ENCODE data around the gene BCL11A. TPM values are rescaled to one million over a fixed set of nuclear protein-coding genes. Genes with fewer than 3 reads are reported as not detected.

BCL11A gene
- total RNA-seq, 1 donor from 2014 or later: 13.4 TPM

DNA sequence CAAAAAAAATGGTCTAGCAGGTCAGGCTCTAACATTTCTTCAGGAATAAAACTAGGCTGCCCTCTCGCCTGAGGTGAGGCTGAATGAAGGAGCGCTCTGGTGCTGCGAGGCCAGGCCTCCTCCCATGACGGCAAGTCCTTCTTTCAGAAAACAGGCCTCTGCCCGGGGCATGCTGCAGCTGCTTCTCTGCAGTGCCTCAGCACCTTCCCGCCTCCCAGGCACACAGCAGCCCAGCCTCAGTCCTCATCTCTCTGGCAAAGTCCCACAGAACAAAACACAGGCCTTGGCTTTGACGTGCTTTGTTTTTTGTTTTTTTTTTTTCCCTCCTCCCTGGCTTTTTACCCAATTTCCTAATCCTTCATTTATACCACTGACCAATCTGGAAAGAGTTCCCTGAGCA lies 74.8 kb downstream of the BCL11A start:
- no peaks in the 10 kb centered on the region for H3K9me3 Mint-ChIP-seq (ENCODE audit: low read depth)
- no peaks in the 10 kb centered on the region for H3K36me3 Mint-ChIP-seq (ENCODE audit: low read depth)
- no peaks in the 10 kb centered on the region for H3K27me3 Mint-ChIP-seq (ENCODE audit: low read depth)
- no peak for DNase-seq (ENCODE audit: low spot score)
- no peak overlapping the region for H3K27ac Mint-ChIP-seq (ENCODE audit: unreplicated experiment)
- TF ChIP-seq, protein P1, sequence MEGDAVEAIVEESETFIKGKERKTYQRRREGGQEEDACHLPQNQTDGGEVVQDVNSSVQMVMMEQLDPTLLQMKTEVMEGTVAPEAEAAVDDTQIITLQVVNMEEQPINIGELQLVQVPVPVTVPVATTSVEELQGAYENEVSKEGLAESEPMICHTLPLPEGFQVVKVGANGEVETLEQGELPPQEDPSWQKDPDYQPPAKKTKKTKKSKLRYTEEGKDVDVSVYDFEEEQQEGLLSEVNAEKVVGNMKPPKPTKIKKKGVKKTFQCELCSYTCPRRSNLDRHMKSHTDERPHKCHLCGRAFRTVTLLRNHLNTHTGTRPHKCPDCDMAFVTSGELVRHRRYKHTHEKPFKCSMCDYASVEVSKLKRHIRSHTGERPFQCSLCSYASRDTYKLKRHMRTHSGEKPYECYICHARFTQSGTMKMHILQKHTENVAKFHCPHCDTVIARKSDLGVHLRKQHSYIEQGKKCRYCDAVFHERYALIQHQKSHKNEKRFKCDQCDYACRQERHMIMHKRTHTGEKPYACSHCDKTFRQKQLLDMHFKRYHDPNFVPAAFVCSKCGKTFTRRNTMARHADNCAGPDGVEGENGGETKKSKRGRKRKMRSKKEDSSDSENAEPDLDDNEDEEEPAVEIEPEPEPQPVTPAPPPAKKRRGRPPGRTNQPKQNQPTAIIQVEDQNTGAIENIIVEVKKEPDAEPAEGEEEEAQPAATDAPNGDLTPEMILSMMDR (IDR thresholded peaks at IDR 0.05): no peak
- H3K4me1 Mint-ChIP-seq (ENCODE audit: low read depth): peaks cover 41% of the 10 kb centered on the region
- H3K4me3 Mint-ChIP-seq (ENCODE audit: unreplicated experiment): no peak overlapping the region

DNA sequence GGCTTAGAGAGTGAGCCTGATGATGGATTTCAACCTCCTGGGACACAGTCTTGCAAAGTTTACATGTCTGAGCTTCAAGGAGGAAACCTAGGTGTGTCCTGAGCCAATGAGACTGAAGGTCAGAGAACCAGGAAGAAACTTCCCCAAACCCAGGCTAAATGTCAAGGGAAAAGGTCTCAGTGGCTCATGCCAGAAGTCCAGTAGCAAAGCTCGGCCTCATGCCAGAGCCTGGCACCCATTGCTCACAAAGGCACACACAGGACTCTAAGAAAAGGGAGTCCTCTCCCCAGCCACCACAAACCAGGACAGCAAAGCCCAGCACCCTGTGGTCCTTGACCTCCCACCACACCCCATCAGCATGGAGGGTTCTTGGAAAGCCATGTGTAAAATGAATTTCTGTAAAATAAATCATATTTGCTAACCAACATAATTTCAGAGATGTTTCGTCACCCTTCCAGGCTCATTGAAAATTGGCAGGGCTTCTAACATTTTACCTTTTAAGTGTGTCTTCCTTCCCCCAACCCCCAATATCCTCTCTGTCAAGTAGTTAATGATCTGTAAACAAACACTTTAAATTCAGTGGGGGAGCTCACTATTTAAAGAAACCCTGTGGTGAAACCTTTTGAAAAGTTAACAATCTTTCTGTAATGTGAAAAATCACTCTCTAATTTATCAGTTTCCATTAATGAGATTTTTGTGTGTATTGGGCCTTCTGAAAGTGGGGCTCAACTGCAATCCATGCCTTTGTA lies 77.1 kb downstream of the BCL11A start:
- peaks cover 18% of the 10 kb centered on the region for H3K4me1 Mint-ChIP-seq (ENCODE audit: low read depth)
- DNase-seq (ENCODE audit: low spot score): no peak
- H3K36me3 Mint-ChIP-seq (ENCODE audit: low read depth): no peaks in the 10 kb centered on the region
- H3K27ac Mint-ChIP-seq (ENCODE audit: unreplicated experiment): no peak overlapping the region
- H3K9me3 Mint-ChIP-seq (ENCODE audit: low read depth): no peaks in the 10 kb centered on the region
- no peak overlapping the region for H3K4me3 Mint-ChIP-seq (ENCODE audit: unreplicated experiment)
- H3K27me3 Mint-ChIP-seq (ENCODE audit: low read depth): no peaks in the 10 kb centered on the region
- TF ChIP-seq, protein P1 (IDR thresholded peaks at IDR 0.05): no peak

DNA sequence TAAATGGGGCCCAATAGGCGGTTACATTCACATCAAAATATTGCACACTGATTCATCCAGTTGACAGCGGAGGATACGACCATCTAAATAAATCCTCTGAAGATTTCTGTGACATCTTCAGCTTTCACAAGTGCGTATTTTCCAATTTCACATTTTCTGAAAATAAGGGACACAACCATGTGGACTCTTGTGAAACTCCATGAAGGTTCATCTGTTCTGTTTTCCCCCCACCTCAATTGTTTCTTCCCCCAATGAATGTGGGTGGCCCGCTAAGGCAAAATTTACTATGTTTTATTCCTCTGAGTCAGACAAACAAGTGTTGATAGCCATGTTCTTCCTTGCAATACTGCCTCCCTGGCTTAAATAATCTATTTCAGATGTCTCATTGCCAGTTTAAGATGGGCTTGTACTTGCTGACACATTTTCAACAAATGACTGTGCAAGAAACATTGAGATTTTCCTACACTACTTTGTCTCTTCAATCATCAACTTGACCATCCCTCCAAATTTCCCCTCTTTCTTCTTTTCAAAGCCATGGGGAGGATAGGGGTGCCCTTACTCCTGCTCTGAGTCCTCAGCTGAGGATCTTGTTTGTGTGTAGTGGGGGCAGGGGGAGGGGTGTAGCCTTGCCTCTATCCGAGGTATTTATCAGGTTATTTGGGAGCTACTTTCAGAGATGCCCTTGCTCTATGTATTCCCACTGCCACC lies 78.2 kb downstream of the BCL11A start:
- TF ChIP-seq, protein P1 (IDR thresholded peaks at IDR 0.05): no peak
- H3K27ac Mint-ChIP-seq (ENCODE audit: unreplicated experiment): no peak overlapping the region
- H3K36me3 Mint-ChIP-seq (ENCODE audit: low read depth): no peaks in the 10 kb centered on the region
- no peaks in the 10 kb centered on the region for H3K9me3 Mint-ChIP-seq (ENCODE audit: low read depth)
- peaks cover 10% of the 10 kb centered on the region for H3K4me1 Mint-ChIP-seq (ENCODE audit: low read depth)
- H3K4me3 Mint-ChIP-seq (ENCODE audit: unreplicated experiment): no peak overlapping the region
- no peaks in the 10 kb centered on the region for H3K27me3 Mint-ChIP-seq (ENCODE audit: low read depth)
- DNase-seq (ENCODE audit: low spot score): no peak

DNA sequence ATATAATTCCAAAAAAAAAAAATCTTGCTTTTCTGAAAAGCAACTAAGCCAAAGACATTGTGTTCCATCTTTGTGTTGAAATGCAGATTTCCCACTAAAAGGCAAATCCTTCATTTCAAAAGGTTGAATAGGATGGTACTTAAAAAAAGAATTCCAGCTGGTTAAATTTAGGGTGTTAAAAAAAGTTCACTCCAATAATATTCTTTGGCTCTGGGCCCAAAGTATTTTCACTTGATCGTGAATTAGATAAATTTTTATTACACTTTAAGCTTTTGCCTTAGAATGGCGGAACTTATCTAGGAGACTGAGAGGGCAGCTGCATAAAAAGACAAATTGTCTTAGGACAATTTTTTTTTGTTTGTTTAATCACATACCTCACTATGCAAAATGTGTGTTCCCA lies 79.2 kb downstream of the BCL11A start:
- Mint-ChIP-seq H3K4me3 (ENCODE audit: unreplicated experiment) (no peak overlapping the region), H3K27me3 (ENCODE audit: low read depth) (no peaks in the 10 kb centered on the region), H3K9me3 (ENCODE audit: low read depth) (no peaks in the 10 kb centered on the region), H3K36me3 (ENCODE audit: low read depth) (no peaks in the 10 kb centered on the region), H3K4me1 (ENCODE audit: low read depth) (peaks cover 6% of the 10 kb centered on the region), H3K27ac (ENCODE audit: unreplicated experiment) (no peak overlapping the region)
- TF ChIP-seq, protein P1 (IDR thresholded peaks at IDR 0.05): no peak
- no peak for DNase-seq (ENCODE audit: low spot score)

DNA sequence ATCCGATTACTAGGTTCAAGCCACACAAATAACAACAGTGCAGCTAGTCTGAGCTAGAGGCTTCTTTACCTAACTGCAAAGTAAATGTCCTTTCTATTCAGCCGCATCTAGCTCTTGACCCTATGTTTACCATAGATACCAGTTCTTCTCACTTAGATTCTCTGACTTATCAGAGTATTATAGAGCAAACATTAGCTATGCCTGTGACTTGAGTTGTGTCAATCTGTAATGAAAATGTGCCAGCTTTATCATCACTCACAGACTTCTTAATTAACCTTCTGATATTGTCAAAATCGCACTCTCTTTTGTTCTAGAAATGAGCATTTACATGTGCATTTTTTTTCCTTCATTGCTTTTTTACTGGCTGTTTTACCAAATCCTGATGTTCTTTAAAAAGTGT lies 79.9 kb downstream of the BCL11A start:
- no peak overlapping the region for H3K27ac Mint-ChIP-seq (ENCODE audit: unreplicated experiment)
- TF ChIP-seq, protein P1 (IDR thresholded peaks at IDR 0.05): no peak
- no peaks in the 10 kb centered on the region for H3K9me3 Mint-ChIP-seq (ENCODE audit: low read depth)
- no peaks in the 10 kb centered on the region for H3K27me3 Mint-ChIP-seq (ENCODE audit: low read depth)
- DNase-seq (ENCODE audit: low spot score): no peak
- peaks cover 2% of the 10 kb centered on the region for H3K36me3 Mint-ChIP-seq (ENCODE audit: low read depth)
- H3K4me3 Mint-ChIP-seq (ENCODE audit: unreplicated experiment): no peak overlapping the region
- H3K4me1 Mint-ChIP-seq (ENCODE audit: low read depth): peaks cover 5% of the 10 kb centered on the region

Measured in chondrocyte (in vitro differentiated cells).